H1 (cell line): Measurements from ENCODE around the gene TSPAN6. TPM values are rescaled to one million over a fixed set of nuclear protein-coding genes. Genes with fewer than 3 reads are reported as not detected.

Source experiments
- JUND ChIP-seq: IDR thresholded peaks from 2 replicates; pipeline ENCODE4 v1.6.1; 2011; ENCODE audit warnings: mild to moderate bottlenecking, improper control_type of control experiment, low read length
- RAD21 ChIP-seq, 2 experiments: IDR thresholded peaks in 1 of 2; conservative IDR thresholded peaks in 1 of 2; 2 replicates each; pipeline ENCODE4 v1.6.1; 2011; ENCODE audit warnings: low read depth in 2 of 2, low read length in 2 of 2, improper control_type of control experiment in 1 of 2, inconsistent platforms in 1 of 2, mild to moderate bottlenecking in 1 of 2, moderate library complexity in 1 of 2
- RBBP5 ChIP-seq: IDR thresholded peaks from 2 replicates; pipeline ENCODE4 v1.7.1; 2012; ENCODE audit warnings: low read depth, mild to moderate bottlenecking, inconsistent platforms, low read length, moderate library complexity, borderline replicate concordance
- polyA plus RNA-seq, 7 experiments: library from polyadenylated mRNA; depleted of rRNA in 3 of 7; stranded (reverse) in 5 of 7; unstranded in 2 of 7; fragments of >200 nt in 5 of 7; fragments of 200-250 nt in 2 of 7; gene quantifications; 1 replicate in 5 of 7; 2 replicates in 1 of 7; 4 replicates in 1 of 7; pipeline versions ENCODE4 v1.2.1 to v1.2.3, GENCODE V29; 2011 to 2013; ENCODE audit warnings: missing spikeins in 2 of 7, mixed read lengths in 2 of 7
- total RNA-seq: library from RNA; stranded (reverse); fragmentation: NEBNext Ultra II Directional; extraction: Animal tissue kit (Norgen Biotek cat#: 25700); gene quantifications from 2 replicates; pipeline ENCODE4 v1.2.1, GENCODE V29; 2021

Gene TSPAN6
- total and polyA plus RNA-seq, 2 of the 8 experiments (the other 6 are each of a cell fraction or from before 2014, with no cell fraction given): 58.1 to 67.7 TPM

DNA sequence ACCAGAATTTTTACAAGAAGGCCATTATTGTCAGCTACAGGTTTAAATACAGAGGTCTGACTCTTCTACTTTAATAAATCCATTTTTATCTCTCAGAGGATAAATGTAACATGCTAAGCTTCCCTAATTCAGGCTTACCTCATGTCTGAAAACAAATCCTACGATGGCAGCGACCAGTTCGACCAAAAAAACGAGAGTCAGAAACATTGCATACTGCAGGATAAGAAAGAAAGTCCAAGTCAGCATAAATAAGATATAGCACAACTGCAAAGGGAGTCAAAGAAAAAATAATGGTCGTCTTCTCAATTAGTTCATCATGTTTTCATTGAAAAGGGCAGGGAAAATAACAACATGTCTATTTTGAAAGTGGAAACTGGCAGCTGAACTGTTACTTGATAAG is 1.6 kb downstream of the TSPAN6 start (continued):
- TF ChIP-seq RBBP5 (no peak), JUND (no peak), RAD21 (IDR thresholded peaks at IDR 0.05 in 1 of 2, conservative IDR thresholded peaks at IDR 0.05 in 1 of 2; ENCODE audit: low read depth in 2 of 2, low read length in 2 of 2) (no peak)
